OCI-LY7 (cell line): Measurements from ENCODE around the gene ANG.

ENCODE experiments used
- CTCF ChIP-seq: fragments of 200-600 bp; sonication (generic); conservative IDR thresholded peaks from 2 replicates; pipeline ENCODE4 v1.5.1; 2014; ENCODE audit warnings: mild to moderate bottlenecking, antibody characterized with exemption, low read length, moderate library complexity, mixed read lengths
- EZH2phosphoT487 ChIP-seq: fragments of 200-600 bp; sonication (generic); IDR thresholded peaks from 2 replicates; pipeline ENCODE4 v1.6.1; 2018; ENCODE audit warnings: low read depth, borderline replicate concordance, mild to moderate bottlenecking, mixed run types, antibody characterized with exemption, low read length, moderate library complexity, mixed read lengths

DNA sequence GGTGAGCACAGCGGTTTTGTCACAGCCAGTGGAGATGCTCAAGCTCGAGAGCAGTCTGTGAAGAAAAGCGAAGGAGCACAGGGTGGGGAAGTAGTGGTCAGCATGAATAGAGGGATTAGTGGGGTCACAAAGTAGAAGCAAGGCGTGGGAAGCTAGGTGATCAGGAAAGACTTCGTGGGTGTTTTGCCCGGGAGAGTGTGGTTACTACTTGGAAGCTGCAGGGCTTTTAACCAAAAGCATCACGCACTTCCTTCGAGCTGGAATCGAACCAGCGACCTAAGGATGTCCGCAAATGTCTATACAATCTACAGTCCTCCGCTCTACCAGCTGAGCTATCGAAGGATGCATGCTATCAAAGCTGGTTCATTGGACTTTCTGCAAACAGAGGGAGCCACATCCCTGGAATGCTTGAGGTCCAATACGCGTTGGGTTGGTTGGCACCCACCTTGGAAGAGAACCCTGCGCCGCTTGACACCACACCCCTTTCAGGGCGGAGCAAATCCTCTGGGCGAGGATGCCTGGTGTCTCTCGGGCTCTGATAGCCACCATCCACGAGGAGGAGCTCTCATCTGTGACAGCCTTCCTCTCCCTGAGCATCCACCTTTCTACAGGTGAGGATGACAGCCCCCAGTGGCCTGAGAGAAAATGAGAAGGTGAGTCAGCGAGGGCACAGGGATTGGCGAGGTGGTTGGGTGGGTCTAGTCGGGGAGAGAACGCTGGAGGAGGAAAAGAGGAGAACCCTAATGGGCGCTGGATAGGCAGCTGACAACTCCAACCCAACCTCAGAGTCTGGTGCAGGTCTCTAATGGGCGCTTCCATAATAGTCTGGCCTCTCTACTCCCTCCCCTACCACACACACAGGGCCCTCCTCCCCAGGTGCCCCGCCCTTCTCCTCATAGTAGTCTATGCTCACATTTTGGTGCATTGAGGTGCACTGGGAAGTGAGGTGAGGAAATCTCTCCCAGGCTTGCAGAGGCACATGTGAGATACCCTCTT lies 31.1 kb upstream of the ANG start:
- TF ChIP-seq CTCF (peak; percentile 41; the same call in 1 of the 2 replicates), EZH2phosphoT487 (no peak)
